Sigmoid colon (tissue), 7 donors: ENCODE results near the gene IQSEC3. TPM values are rescaled to one million over a fixed set of nuclear protein-coding genes. Genes with fewer than 3 reads are reported as not detected.
"Not testable (repeated sequence)": the region's sequence is repeated elsewhere in the genome, so short reads cannot be mapped to it uniquely, and the experiment has no call there.

ENCODE experiments used
- DNase-seq: peaks from one replicate; pipeline ENCODE4 v3.0.0-alpha.2; 2019
- H3K27ac ChIP-seq, 4 donors: fragments of 200-600 bp; sonication (generic); one replicate each; pipeline ENCODE4 v1.5.1; 2016 to 2019; ENCODE audit warnings: mild to moderate bottlenecking in 1 of 4
- H3K27me3 ChIP-seq, 3 donors: fragments of 200-600 bp; sonication (generic); one replicate each; pipeline ENCODE4 v1.5.1; 2019; ENCODE audit warnings: mild to moderate bottlenecking in 1 of 3
- H3K36me3 ChIP-seq, 4 donors: fragments of 200-600 bp; sonication (generic); one replicate each; pipeline ENCODE4 v1.5.1; 2016 to 2019
- H3K4me1 ChIP-seq, 4 donors: fragments of 200-600 bp; sonication (generic); one replicate each; pipeline ENCODE4 v1.5.1; 2017 to 2019
- H3K4me3 ChIP-seq, 4 donors: fragments of 200-600 bp; sonication (generic); one replicate each; pipeline ENCODE4 v1.5.1; 2017 to 2019; ENCODE audit warnings: mild to moderate bottlenecking in 2 of 4, moderate library complexity in 1 of 4
- H3K9me3 ChIP-seq, 4 donors: fragments of 200-600 bp in 3 of 4; sonication (generic) in 3 of 4; one replicate each; pipeline versions ENCODE4 v1.5.1 to v1.6.1; 2013 to 2019
- CTCF ChIP-seq, 4 experiments: fragments of 450-650 bp in 3 of 4; fragments of 200-600 bp in 1 of 4; IDR thresholded peaks; one replicate each; pipeline ENCODE4 v1.5.1; 2016 to 2019; ENCODE audit warnings: antibody characterized with exemption in 4 of 4, mild to moderate bottlenecking in 3 of 4, moderate library complexity in 2 of 4
- EP300 ChIP-seq, 4 donors: sonication (generic); formaldehyde crosslinking; IDR thresholded peaks; one replicate each; pipeline ENCODE4 v1.6.1; 2017; ENCODE audit warnings: antibody characterized with exemption in 4 of 4
- POLR2A ChIP-seq, 2 donors: fragments of 450-650 bp; IDR thresholded peaks; one replicate each; pipeline ENCODE4 v1.6.1; 2016; ENCODE audit warnings: antibody characterized with exemption in 2 of 2, mild to moderate bottlenecking in 2 of 2, moderate library complexity in 2 of 2
- POLR2AphosphoS5 ChIP-seq, 4 donors: sonication (generic); formaldehyde crosslinking; IDR thresholded peaks; one replicate each; pipeline ENCODE4 v1.6.1; 2017; ENCODE audit warnings: antibody characterized with exemption in 4 of 4
- WGBS, 2 donors: extraction: QIAGEN DNeasy Blood & Tissue Kit; methylation state at CpG; one replicate each; pipeline ENCODE4 v1.1.7; 2013; 5-methylcytosine and 5-hydroxymethylcytosine counted together
- intact Hi-C: fragments of 100-400 bp; cut with DNase I; formaldehyde crosslinking; loops from one replicate; pipeline ENCODE4 v1.15.1; 2023
- polyA plus RNA-seq, 3 donors: library from polyadenylated mRNA; stranded (reverse); fragments of 200-250 nt; gene quantifications; one replicate each; pipeline ENCODE4 v1.2.3, GENCODE V29; 2013
- total RNA-seq, 4 donors: library from RNA; depleted of rRNA; stranded (reverse); fragments of >200 nt; gene quantifications; one replicate each; pipeline ENCODE4 v1.1.0, GENCODE V29; 2016
- donor health status: healthy with polysubstance abuse.
- donor health status: Bipolar disorder and iron deficiency.
- donor health status: healthy.

Gene IQSEC3
- total and polyA plus RNA-seq, 7 donors = under 0.01 to 2.2 (median 0.54) TPM; not detected in 1

- H3K27ac ChIP-seq = peak overlapping the region in 1 of 4 donors; percentile 3
- H3K27me3 ChIP-seq = peaks cover 0 to 57% (median 34%) of the 10 kb centered on the region in 3 donors
- TF ChIP-seq POLR2A (IDR thresholded peaks at IDR 0.05) (no peak), EP300 (IDR thresholded peaks at IDR 0.05) (no peak), POLR2AphosphoS5 (IDR thresholded peaks at IDR 0.05) (no peak), CTCF (IDR thresholded peaks at IDR 0.05) (no peak)
- WGBS, 2 donors = 14 to 46% methylated on average over 22 of the region's 22 CpGs
- no peaks in the 10 kb centered on the region for H3K9me3 ChIP-seq
- H3K36me3 ChIP-seq = no peaks in the 10 kb centered on the region
- no peak for DNase-seq
- H3K4me3 ChIP-seq = no peak overlapping the region
- intact Hi-C loops = no loop called here
- H3K4me1 ChIP-seq = peaks cover 0 to 10% (median 0%) of the 10 kb centered on the region in 4 donors
Observed at GRCh38 chr12:212715-213526, 146.4 kb downstream of the IQSEC3 start.

GRCh38 chr12:213527-213932 is 147.0 kb downstream of the IQSEC3 start:
- TF ChIP-seq POLR2AphosphoS5 (IDR thresholded peaks at IDR 0.05) (no peak), CTCF (IDR thresholded peaks at IDR 0.05) (no peak), POLR2A (IDR thresholded peaks at IDR 0.05) (no peak), EP300 (IDR thresholded peaks at IDR 0.05) (no peak)
- WGBS, 2 donors = 8 to 43% methylated on average over 12 of the region's 12 CpGs
- intact Hi-C loops = no loop called here
- Histone ChIP-seq H3K27ac (no peak overlapping the region), H3K36me3 (no peaks in the 10 kb centered on the region), H3K4me1 (peaks cover 0 to 10% (median 0%) of the 10 kb centered on the region in 4 donors), H3K9me3 (no peaks in the 10 kb centered on the region), H3K4me3 (no peak overlapping the region), H3K27me3 (peaks cover 0 to 60% (median 31%) of the 10 kb centered on the region in 3 donors)
- DNase-seq = no peak

GRCh38 chr12:214003-214741 is 147.6 kb downstream of the IQSEC3 start, which contains the start of gene SLC6A12:
Gene SLC6A12, minus strand, starts transcription at chr12:214157. Its CDS starts 4,171 bp downstream, at chr12:209986.
- intact Hi-C loops = no loop called here
- no peak for TF ChIP-seq POLR2AphosphoS5 (IDR thresholded peaks at IDR 0.05)
- no peak for TF ChIP-seq POLR2A (IDR thresholded peaks at IDR 0.05)
- no peak for TF ChIP-seq EP300 (IDR thresholded peaks at IDR 0.05)
- no peak for TF ChIP-seq CTCF (IDR thresholded peaks at IDR 0.05)
- DNase-seq = no peak
- 19 to 44% methylated on average over 14 of the region's 14 CpGs for WGBS, 2 donors
- H3K4me1 ChIP-seq = peaks cover 0 to 10% (median 0%) of the 10 kb centered on the region in 4 donors
- no peak within 1 kb of the TSS for H3K4me3 ChIP-seq
- no peaks in the 10 kb centered on the region for H3K9me3 ChIP-seq
- H3K27ac ChIP-seq = no peak within 1 kb of the TSS
- H3K27me3 ChIP-seq = peaks cover 0 to 61% (median 31%) of the 10 kb centered on the region in 3 donors
- no peaks in the 10 kb centered on the region for H3K36me3 ChIP-seq

- peaks cover 0 to 10% (median 0%) of the 10 kb centered on the region in 4 donors for H3K4me1 ChIP-seq
- H3K9me3 ChIP-seq = no peaks in the 10 kb centered on the region
- intact Hi-C loops = no loop called here
- H3K4me3 ChIP-seq = no peak overlapping the region
- WGBS, 2 donors = 87 to 93% methylated on average over 6 of the region's 6 CpGs
- peaks cover 0 to 67% (median 31%) of the 10 kb centered on the region in 3 donors for H3K27me3 ChIP-seq
- TF ChIP-seq CTCF (IDR thresholded peaks at IDR 0.05) = no peak
- no peak for TF ChIP-seq EP300 (IDR thresholded peaks at IDR 0.05)
- TF ChIP-seq POLR2A (IDR thresholded peaks at IDR 0.05) = no peak
- TF ChIP-seq POLR2AphosphoS5 (IDR thresholded peaks at IDR 0.05) = no peak
- no peaks in the 10 kb centered on the region for H3K36me3 ChIP-seq
- H3K27ac ChIP-seq = no peak overlapping the region
- DNase-seq = no peak
Observed at GRCh38 chr12:215116-215515, 148.5 kb downstream of the IQSEC3 start.

GRCh38 chr12:217029-217428 is 150.5 kb downstream of the IQSEC3 start:
- DNase-seq, H3K27ac ChIP-seq, intact Hi-C loops, H3K9me3 ChIP-seq, H3K4me3 ChIP-seq, H3K36me3 ChIP-seq: not testable (repeated sequence)
- WGBS, 2 donors = 73 to 82% methylated on average over 6 of the region's 6 CpGs
- Histone ChIP-seq H3K4me1 (peaks cover 0 to 10% (median 0%) of the 10 kb centered on the region in 4 donors), H3K27me3 (peaks cover 0 to 57% (median 28%) of the 10 kb centered on the region in 3 donors)
